LNCAP (cell line): ENCODE results near the gene SLC4A2.

Source experiments
- CTCF ChIP-seq: fragments of 450-650 bp; IDR thresholded peaks from 2 replicates; pipeline ENCODE4 v1.5.1; 2017; ENCODE audit warnings: mild to moderate bottlenecking

The SLC4A2 gene

GRCh38 chr7:151035026-151035717, 24.2 kb upstream of the SLC4A2 start:
- no peak for TF ChIP-seq CTCF

GRCh38 chr7:151035902-151036301, 23.5 kb upstream of the SLC4A2 start:
- no peak for TF ChIP-seq CTCF

- TF ChIP-seq CTCF, result no peak
Measured at GRCh38 chr7:151038951-151039849, 20.2 kb upstream of the SLC4A2 start.

GRCh38 chr7:151039850-151040548, 19.4 kb upstream of the SLC4A2 start:
- TF ChIP-seq CTCF, result no peak

GRCh38 chr7:151040616-151041375, 18.6 kb upstream of the SLC4A2 start:
- TF ChIP-seq CTCF, result no peak

- TF ChIP-seq CTCF, result no peak
Measured at GRCh38 chr7:151043959-151044358, 15.4 kb upstream of the SLC4A2 start.

- TF ChIP-seq CTCF, result no peak
Measured at GRCh38 chr7:151045262-151045661, 14.1 kb upstream of the SLC4A2 start.
